ENCODE data around the gene UST.

UST gene

DNA sequence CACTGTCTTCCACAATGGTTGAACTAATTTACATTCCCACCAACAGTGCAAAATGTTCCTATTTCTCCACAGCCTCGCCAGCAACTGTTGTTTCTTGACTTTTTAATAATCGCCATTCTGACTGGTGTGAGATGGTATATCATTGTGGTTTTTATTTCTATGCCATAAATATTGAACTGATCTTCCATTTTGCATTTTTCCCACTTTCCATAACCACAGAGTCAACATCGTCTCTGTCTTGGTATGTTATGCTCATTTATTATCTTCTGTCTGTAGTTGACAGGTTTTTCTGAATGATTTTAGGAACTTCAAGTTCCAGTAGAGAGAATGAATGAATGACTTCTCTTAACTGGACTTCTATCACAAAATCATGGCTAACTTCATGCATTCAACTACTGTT lies 259.8 kb downstream of the UST start:
- no peak for FAIRE-seq
- TF ChIP-seq PAX5 (IDR thresholded peaks at IDR 0.05; ENCODE audit: insufficient read depth, low read length, severe bottlenecking) (no peak), TAF1 (IDR thresholded peaks at IDR 0.05; ENCODE audit: low read depth, low read length) (no peak)
- no peak for DNase-seq (ENCODE audit: insufficient read length, low spot score)

DNA sequence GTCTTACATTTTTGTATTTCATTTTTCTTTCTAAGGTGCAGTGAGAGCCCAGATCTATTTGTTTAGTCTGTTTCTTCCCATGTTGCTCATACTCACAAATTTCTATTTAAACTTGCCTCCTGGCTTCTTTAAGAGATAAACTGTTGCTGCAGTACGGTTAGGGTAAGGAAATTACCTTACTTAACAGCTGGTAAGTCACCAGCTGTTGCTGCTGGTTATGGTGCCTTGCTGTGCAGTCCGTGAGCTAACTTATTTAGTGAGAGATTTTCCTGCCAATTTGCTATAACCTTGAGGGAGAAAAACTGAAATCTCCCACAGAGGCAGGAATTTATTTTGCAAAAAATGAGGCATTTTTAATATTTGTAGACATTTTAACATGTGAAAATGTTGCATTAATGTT lies 261.0 kb downstream of the UST start:
- FAIRE-seq (no peak), DNase-seq (ENCODE audit: insufficient read length, low spot score) (no peak)
- no peak for TF ChIP-seq POLR2AphosphoS5 (IDR thresholded peaks at IDR 0.05; ENCODE audit: low read depth, low read length)
- TF ChIP-seq POU2F2 (IDR thresholded peaks at IDR 0.05; ENCODE audit: low read depth, low read length), result no peak
- TF ChIP-seq POLR2A (IDR thresholded peaks at IDR 0.05; ENCODE audit: low read depth, low read length), result no peak
- TF ChIP-seq SPI1 (IDR thresholded peaks at IDR 0.05; ENCODE audit: low read depth, low read length), result no peak
- no peak for TF ChIP-seq TAF1 (IDR thresholded peaks at IDR 0.05; ENCODE audit: low read depth, low read length)
- no peak for TF ChIP-seq PAX5 (IDR thresholded peaks at IDR 0.05; ENCODE audit: insufficient read depth, low read length, severe bottlenecking)

DNA sequence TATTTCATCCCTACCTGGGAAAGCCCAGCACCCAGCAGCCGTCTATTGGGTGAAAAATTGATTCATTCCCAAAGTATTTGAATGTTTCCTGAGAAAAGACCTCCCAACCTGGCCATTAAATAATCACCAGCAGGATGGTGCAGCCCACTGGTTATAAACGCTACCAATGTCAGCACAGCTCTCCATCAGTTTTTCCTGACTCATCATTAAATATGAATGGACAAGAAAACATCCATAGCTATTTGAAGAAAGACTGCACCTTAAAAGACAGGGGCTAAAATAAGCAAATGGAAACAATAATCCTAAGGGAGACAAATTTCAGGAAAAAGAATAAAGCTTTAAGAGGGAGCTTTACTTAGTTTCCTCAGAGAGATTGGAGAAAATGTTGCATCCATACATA lies 261.9 kb downstream of the UST start:
- FAIRE-seq (no peak), DNase-seq (ENCODE audit: insufficient read length, low spot score) (no peak)
- TF ChIP-seq PAX5 (IDR thresholded peaks at IDR 0.05; ENCODE audit: insufficient read depth, low read length, severe bottlenecking), result no peak
- TF ChIP-seq POLR2AphosphoS5 (IDR thresholded peaks at IDR 0.05; ENCODE audit: low read depth, low read length), result no peak
- no peak for TF ChIP-seq TAF1 (IDR thresholded peaks at IDR 0.05; ENCODE audit: low read depth, low read length)
- TF ChIP-seq POU2F2 (IDR thresholded peaks at IDR 0.05; ENCODE audit: low read depth, low read length), result no peak
- no peak for TF ChIP-seq SPI1 (IDR thresholded peaks at IDR 0.05; ENCODE audit: low read depth, low read length)
- no peak for TF ChIP-seq POLR2A (IDR thresholded peaks at IDR 0.05; ENCODE audit: low read depth, low read length)

DNA sequence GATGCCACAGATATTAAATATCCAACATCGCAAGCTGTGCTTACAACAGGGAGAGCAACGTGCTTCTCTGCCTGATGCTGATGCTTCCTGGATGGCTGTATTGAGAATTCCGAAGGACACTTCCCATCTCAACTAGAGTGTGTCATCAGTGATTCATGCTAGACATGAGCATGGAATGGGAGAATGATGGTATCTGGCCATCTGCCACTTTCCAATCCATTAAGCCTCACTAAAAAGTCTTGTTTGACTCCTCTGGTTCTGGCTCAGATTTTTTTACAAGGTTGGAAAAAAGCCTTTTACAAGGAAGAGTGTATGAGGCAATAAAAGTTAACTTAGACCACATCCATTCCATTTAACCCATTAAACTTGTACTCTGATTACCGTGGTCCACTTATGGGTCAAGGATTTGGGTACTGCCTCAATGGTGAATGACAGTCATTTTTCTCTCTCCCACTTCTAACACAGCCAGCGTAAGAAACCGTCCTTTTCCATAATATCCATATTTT lies 265.3 kb downstream of the UST start:
- DNase-seq (ENCODE audit: insufficient read length, low spot score) (no peak), FAIRE-seq (no peak)
- no peak for TF ChIP-seq POU2F2 (IDR thresholded peaks at IDR 0.05; ENCODE audit: low read depth, low read length)
- no peak for TF ChIP-seq TAF1 (IDR thresholded peaks at IDR 0.05; ENCODE audit: low read depth, low read length)
- no peak for TF ChIP-seq POLR2AphosphoS5 (IDR thresholded peaks at IDR 0.05; ENCODE audit: low read depth, low read length)
- no peak for TF ChIP-seq PAX5 (IDR thresholded peaks at IDR 0.05; ENCODE audit: insufficient read depth, low read length, severe bottlenecking)
- no peak for TF ChIP-seq SPI1 (IDR thresholded peaks at IDR 0.05; ENCODE audit: low read depth, low read length)
- no peak for TF ChIP-seq POLR2A (IDR thresholded peaks at IDR 0.05; ENCODE audit: low read depth, low read length)

DNA sequence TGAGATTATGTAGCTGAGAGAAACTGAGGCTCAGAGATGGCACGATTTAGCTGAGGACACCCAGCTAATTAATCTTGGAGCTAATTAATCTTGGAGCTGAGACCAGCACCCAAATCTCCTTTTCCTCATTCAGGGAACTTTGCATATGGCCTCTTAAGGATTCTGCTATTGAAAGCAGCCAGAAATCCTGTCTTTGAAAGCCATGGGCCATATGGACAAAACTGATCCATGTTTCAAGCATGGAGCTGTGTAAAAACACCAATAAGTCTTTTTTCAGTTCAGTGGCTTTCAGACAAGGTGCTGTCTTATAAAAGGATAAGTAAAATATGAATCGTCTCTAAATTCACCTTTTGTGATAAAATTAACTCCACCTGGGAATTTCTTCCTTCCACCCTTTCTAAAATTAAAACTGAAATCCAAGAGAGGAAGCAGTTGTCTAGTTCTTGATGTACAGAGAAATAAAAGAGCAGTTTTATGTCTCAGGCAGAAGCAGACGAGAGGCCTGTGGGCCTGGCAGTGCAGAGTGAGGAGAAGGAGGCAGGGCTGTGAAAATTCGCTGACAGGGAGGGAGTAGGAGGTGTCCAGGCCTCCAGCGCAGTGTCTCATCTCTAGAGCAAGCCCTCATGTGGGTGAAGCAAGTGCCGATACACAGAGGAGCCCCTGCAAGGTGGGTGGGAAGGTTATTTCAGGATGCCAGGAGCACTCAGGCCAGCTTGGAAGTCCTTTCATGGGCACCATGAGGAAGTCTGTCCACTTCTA lies 266.9 kb downstream of the UST start:
- DNase-seq (ENCODE audit: insufficient read length, low spot score) (no peak), FAIRE-seq (no peak)
- no peak for TF ChIP-seq POLR2A (IDR thresholded peaks at IDR 0.05; ENCODE audit: low read depth, low read length)

DNA sequence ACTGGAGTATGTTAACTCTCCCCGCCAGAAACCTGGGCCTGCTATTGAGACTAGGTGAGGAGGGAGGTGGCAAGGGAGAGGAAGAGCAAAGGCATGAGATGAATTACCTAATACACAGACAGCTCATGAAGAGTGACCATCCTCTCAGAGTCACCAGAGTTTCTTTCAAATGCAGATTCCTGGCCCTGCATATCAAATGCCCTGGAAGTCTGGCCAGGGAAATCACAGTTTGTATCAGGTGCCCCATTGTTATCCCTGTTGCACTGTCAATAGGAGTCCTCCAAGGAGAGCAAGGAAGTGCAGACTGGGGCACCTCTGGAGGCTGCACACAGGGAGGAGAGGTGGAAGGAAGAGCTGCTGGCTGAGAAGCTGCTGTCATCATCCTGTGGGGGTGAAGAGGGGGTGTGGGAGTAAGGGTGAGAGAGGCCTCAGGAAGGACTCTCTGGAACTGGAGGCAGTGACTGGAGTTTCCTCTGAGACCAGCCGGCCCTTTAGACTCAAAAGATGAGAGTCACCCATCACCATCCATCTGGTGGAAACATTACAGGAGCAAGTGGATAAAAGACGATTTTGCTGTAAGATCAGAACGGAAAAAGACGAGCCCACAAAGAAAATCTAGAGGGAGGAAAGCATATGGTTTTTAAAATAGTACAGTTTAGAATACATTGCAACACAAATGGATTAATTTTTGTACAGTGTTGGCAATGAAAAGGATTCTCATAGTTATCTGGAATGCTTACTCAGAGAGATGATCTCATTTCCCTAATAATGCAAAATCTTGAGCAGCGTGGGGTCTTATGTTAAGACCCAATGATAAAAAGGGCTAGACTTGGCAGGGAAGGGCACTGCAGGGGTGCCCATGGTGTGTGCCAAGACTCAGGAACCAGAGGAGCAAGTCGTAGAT lies 268.1 kb downstream of the UST start:
- FAIRE-seq (no peak), DNase-seq (ENCODE audit: insufficient read length, low spot score) (no peak)
- no peak for TF ChIP-seq PAX5 (IDR thresholded peaks at IDR 0.05; ENCODE audit: insufficient read depth, low read length, severe bottlenecking)
- no peak for TF ChIP-seq POU2F2 (IDR thresholded peaks at IDR 0.05; ENCODE audit: low read depth, low read length)
- TF ChIP-seq TAF1 (IDR thresholded peaks at IDR 0.05; ENCODE audit: low read depth, low read length), result no peak
- no peak for TF ChIP-seq SPI1 (IDR thresholded peaks at IDR 0.05; ENCODE audit: low read depth, low read length)
- TF ChIP-seq POLR2AphosphoS5 (IDR thresholded peaks at IDR 0.05; ENCODE audit: low read depth, low read length), result no peak
- TF ChIP-seq POLR2A (IDR thresholded peaks at IDR 0.05; ENCODE audit: low read depth, low read length), result no peak

DNA sequence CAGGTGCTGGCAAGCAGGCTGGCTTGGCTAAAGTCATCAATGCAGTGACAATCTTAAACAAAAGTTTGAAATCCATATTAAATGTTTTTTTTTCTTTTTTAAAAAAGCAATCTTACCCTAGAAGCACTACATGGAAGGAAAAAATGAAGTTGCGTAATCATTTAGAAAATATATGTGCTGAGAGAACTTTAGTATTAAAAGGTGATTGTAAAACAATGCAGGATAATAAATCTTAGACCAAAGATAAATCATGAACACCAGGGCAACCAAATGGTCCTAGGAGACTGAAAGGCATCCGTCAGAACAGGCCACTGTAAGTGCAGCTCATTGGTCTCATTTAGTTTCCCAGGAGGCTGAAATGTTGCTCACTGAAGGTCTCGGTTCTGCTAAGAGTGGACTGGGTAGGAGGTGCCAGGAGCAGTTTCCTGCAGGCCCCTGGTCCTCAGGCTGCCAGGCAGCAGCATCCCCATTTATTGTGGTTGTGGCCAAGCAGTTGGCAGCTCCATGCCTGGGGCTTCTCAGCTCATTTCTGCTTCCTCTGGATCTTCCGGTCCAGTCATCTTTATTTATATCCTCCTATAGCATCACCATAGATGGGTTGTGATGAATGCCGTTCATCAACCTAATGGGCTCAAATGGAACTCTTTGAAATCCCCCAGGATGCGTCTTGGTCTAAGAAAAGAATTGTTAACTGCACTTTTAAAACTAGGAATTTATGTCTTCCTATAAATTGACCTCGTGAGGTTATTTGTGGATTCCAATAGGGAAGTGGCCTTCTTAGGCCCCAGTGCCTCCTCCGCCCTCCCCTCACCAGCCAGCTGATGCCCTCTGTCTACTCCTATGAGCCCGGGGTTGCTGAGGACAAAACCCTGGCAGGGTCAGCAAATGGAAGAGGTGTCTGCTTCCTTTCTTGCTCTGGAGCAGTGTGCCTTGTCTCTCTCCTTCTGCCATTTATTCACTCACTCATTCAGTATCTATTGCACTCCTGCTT lies 269.0 kb downstream of the UST start:
- DNase-seq (ENCODE audit: insufficient read length, low spot score), result no peak
- no peak for FAIRE-seq
- no peak for TF ChIP-seq POLR2AphosphoS5 (IDR thresholded peaks at IDR 0.05; ENCODE audit: low read depth, low read length)
- TF ChIP-seq POLR2A (IDR thresholded peaks at IDR 0.05; ENCODE audit: low read depth, low read length), result no peak
- no peak for TF ChIP-seq PAX5 (IDR thresholded peaks at IDR 0.05; ENCODE audit: insufficient read depth, low read length, severe bottlenecking)
- no peak for TF ChIP-seq TAF1 (IDR thresholded peaks at IDR 0.05; ENCODE audit: low read depth, low read length)
- no peak for TF ChIP-seq SPI1 (IDR thresholded peaks at IDR 0.05; ENCODE audit: low read depth, low read length)
- TF ChIP-seq POU2F2 (IDR thresholded peaks at IDR 0.05; ENCODE audit: low read depth, low read length), result no peak

DNA sequence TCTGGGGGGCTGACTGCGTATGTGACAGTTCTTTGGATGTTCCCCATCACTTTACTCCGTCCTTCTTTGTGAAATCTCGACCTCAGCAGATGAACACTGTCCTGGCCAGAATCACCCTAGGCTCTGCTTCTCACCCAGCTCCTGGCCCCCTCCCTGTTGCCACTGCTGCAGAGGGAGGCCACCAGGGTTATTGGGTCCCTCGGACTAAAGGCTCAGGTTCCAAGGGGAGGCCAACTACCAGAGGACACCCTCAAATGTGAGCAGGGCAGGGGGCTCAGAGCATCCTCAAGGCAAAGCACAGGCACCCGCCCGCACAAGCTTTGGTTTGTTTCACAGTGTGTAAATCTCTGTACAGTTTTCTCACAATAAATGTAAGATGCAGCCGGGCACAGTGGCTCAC lies 269.9 kb downstream of the UST start:
- FAIRE-seq (no peak), DNase-seq (ENCODE audit: insufficient read length, low spot score) (no peak)
- TF ChIP-seq SPI1 (IDR thresholded peaks at IDR 0.05; ENCODE audit: low read depth, low read length), result no peak
- 0 out of 2 replicates have a peak, but pooled peaks have one; percentile 10 for TF ChIP-seq POLR2A (IDR thresholded peaks at IDR 0.05; ENCODE audit: low read depth, low read length)
- TF ChIP-seq TAF1 (IDR thresholded peaks at IDR 0.05; ENCODE audit: low read depth, low read length), result no peak
- no peak for TF ChIP-seq POLR2AphosphoS5 (IDR thresholded peaks at IDR 0.05; ENCODE audit: low read depth, low read length)

DNA sequence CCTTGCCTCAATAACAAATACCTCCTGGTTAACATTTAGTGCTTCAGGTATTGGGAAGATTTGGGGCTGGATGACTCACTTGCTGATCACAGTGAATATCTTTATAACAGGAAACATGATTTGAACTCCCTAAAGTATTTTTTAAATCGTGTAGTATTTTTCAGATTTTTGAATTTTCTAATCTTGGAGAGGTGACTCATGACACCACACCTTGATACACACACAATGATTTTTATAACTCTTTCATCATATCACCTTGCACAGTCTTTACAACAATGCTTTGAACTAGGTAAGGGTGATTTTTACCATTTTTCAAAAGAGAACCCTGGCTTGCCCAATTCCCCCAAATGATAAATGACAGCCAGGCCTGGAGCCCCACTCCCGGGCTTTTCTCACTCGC lies 273.5 kb downstream of the UST start:
- TF ChIP-seq PAX5 (IDR thresholded peaks at IDR 0.05; ENCODE audit: insufficient read depth, low read length, severe bottlenecking) (no peak), POU2F2 (IDR thresholded peaks at IDR 0.05; ENCODE audit: low read depth, low read length) (no peak), SPI1 (IDR thresholded peaks at IDR 0.05; ENCODE audit: low read depth, low read length) (no peak), TAF1 (IDR thresholded peaks at IDR 0.05; ENCODE audit: low read depth, low read length) (no peak), POLR2A (IDR thresholded peaks at IDR 0.05; ENCODE audit: low read depth, low read length) (no peak), POLR2AphosphoS5 (IDR thresholded peaks at IDR 0.05; ENCODE audit: low read depth, low read length) (no peak)
- FAIRE-seq (no peak), DNase-seq (ENCODE audit: insufficient read length, low spot score) (no peak)

Measured in GM12891 (cell line).